KOPT-K1 (cell line): Measurements from ENCODE around the gene ZYG11B.
"Not testable (repeated sequence)": the region's sequence is repeated elsewhere in the genome, so short reads cannot be mapped to it uniquely, and the experiment has no call there.

Experiments
- H3K27ac ChIP-seq: fragments of 200-600 bp; sonication (generic); 2 replicates; pipeline ENCODE4 v1.5.1; 2016; ENCODE audit warnings: antibody characterized with exemption, mild to moderate bottlenecking, low read depth, low read length; ENCODE audit not compliant: poor library complexity, severe bottlenecking
- H3K36me3 ChIP-seq: fragments of 200-600 bp; sonication (generic); 2 replicates; pipeline ENCODE4 v1.5.1; 2017; ENCODE audit warnings: antibody characterized with exemption, mild to moderate bottlenecking, low read length, moderate library complexity; ENCODE audit not compliant: insufficient read depth
- H3K9me3 ChIP-seq: fragments of 200-600 bp; sonication (generic); 2 replicates; pipeline ENCODE4 v1.5.1; 2017; ENCODE audit warnings: antibody characterized with exemption, low read length, mild to moderate bottlenecking; ENCODE audit not compliant: insufficient read depth, poor library complexity, severe bottlenecking

Gene ZYG11B

GRCh38 chr1:52697795-52698674, 28.2 kb upstream of the ZYG11B start, which contains the start of gene COA7:
COA7 (minus strand) TSS chr1:52698347; CDS start chr1:52698326, 21 bp downstream.
- Histone ChIP-seq H3K9me3 (no peaks in the 10 kb centered on the region), H3K27ac (peak within 1 kb of the TSS; percentile 64), H3K36me3 (peaks cover 2% of the 10 kb centered on the region)

DNA sequence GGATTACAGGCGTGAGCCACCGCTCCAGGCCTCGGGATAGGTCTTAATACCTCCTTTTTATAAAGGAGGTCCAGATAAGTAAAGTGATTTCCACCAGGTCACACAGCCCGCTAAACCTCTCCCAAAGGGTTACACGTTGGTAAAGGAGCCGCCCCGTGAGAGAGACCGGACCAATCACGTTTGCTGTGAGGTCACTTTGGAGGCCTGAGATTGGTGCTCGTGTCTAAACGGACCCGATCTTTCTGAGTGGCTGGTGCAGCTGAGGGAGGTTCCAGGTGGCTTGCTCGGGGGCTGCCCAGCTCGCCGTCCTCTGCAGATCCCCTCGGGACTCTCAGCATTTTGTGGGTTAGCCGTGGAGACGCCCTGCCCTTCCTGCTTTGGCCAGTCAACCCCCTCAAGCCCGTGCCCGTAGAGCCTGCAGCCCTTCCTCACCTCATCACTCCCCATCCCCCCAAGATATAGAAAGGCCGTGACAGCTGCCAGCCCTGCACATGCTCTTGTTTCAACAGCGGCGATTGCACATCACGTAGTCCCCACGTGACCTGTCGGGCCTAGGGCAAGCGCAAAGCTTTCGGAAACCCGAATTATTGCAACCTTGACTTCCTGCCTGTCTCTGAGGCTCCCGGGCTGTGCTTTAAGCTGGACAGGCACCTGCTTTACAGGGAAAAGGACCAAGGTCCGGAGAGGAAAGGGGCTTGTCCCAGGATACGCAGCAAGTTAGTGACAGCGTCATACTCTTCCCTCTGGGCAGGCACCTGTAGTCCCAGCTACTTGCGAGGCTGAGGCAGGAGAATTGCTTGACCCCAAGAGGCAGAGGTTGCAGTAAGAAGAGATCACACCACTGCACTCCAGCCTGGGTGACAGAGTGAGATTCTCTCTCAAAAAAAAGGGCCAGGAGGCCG, 23.1 kb upstream of the ZYG11B start:
- H3K9me3 ChIP-seq = no peaks in the 10 kb centered on the region
- H3K27ac ChIP-seq = no peak overlapping the region
- H3K36me3 ChIP-seq = no peaks in the 10 kb centered on the region

DNA sequence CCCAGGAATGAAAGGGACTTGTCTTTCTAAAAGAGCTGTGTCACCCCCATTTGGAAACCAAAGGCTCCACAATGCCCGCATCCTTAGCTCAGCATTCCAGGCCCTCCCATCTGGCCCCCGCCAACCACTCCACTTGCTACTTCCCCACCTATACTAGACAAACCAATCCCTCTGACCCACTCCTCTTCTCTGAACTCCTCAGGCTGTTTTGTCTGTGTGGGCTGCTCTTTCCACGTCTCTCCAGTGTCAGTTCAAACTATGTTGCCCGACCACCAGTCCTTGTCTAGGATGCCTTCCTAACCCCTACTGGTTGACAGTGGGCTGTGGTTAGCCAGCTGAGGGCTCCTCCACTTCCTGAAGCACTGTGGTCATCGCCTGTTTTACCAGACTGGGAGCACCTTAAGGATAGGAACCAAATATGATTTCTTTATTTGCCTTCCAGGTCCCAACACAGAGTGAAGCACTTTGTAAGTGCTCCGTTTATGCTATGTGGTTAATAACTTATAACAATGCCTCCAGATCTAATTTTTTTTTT, 20.1 kb upstream of the ZYG11B start:
- H3K36me3 ChIP-seq = no peaks in the 10 kb centered on the region
- H3K27ac ChIP-seq = no peak overlapping the region
- H3K9me3 ChIP-seq = no peaks in the 10 kb centered on the region

GRCh38 chr1:52706941-52707926, 19.0 kb upstream of the ZYG11B start:
- no peak overlapping the region for H3K27ac ChIP-seq
- H3K36me3 ChIP-seq = no peaks in the 10 kb centered on the region
- no peaks in the 10 kb centered on the region for H3K9me3 ChIP-seq

DNA sequence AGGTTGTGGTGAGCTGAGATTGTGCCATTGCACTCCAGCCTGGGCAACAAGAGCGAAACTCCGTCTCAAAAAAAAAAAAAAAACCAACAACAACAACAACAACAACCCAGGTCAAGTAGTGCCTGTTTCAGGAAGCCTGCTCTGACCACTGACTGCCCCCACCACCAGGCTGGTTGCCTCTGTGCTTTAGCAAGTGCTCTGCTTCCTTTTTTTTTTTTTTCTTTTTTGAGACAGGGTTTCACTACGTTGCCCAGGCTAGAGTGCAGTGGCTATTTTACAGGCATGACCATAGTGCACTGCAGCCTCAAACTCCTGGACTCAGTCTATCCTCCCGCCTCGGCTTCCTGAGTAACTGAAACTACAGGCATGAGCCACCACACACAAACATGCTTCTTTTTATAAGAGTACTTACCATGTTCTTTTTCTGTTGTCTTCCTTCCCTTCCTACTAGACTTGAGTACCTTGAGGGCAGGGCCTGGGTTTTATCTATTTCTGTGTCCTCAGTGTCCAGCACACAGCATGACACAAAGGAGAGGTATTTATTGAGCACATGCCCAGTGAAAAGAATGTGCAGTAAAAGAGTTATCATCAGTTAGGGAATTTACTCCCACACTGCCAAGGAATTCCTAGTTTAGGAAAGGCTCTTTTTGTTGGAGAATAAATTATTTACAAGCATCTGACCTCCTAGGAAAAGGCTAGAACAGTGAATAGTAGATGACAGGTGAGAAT, 18.2 kb upstream of the ZYG11B start:
- H3K36me3 ChIP-seq = no peaks in the 10 kb centered on the region
- no peak overlapping the region for H3K27ac ChIP-seq
- no peaks in the 10 kb centered on the region for H3K9me3 ChIP-seq

DNA sequence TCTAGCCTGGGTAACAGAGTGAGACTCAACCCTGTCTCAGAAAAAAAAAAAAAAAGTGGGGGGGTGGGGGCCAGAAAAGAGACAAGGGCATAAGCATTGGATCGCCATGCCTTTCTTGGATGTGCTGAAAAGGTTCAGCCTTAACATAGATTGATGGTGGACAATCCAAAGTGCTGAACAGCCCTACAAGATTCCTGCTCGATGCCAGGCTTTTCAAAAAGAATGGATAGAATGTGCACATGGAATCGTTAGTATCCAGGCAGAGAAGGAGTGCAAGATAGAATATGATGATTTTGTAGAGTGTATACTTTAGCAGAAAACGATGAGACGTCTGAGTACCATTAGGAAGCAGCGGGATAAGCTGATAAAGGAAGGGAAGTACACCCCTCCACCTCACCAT, 17.2 kb upstream of the ZYG11B start:
- Histone ChIP-seq H3K9me3 (no peaks in the 10 kb centered on the region), H3K27ac (no peak overlapping the region), H3K36me3 (no peaks in the 10 kb centered on the region)

DNA sequence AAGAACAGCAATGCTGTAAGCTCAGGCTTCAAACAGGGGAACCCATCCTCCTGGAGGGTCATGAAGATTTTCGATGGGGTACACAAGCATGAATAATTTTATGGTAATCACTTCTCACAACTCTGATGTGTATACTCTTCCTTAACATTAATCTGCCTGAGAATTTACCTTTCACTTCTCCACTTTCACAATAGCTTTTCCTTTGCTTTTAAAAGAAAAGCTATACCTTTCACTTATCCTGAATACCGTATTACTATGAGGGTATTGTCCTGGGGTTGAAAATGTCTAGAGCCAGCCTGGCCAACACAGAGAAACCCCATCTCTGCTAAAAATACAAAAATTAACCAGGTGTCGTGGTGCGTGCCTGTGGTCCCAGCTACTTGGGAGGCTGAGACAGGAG, 12.7 kb upstream of the ZYG11B start:
- Histone ChIP-seq H3K36me3 (no peaks in the 10 kb centered on the region), H3K9me3 (no peaks in the 10 kb centered on the region)

GRCh38 chr1:52715296-52715695, 11.0 kb upstream of the ZYG11B start:
- not testable (repeated sequence) for H3K27ac ChIP-seq, H3K36me3 ChIP-seq, H3K9me3 ChIP-seq

More for the DNA sequence above, 12.7 kb upstream of the ZYG11B start:
- no peak overlapping the region for H3K27ac ChIP-seq

GRCh38 chr1:52723260-52723659, 3.0 kb upstream of the ZYG11B start:
- Histone ChIP-seq H3K9me3 (no peaks in the 10 kb centered on the region), H3K36me3 (no peaks in the 10 kb centered on the region), H3K27ac (no peak overlapping the region)

DNA sequence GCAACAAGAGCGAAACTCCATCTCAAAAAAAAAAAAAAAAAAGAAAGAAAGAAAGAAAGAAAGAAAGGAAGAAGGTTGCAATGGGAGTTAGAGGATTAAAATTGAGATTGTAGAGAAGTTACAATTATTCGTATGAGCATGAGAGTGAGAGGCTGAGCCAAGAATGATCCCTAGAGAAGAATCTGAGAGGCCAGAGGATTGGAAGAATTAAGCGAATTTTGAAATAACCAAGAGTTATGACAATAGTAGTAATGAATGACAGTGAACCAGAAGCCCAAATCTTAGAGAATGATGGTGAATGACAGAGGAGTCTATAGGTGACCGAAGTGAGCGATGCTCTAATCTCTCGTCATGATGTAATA, 369 bp upstream of the ZYG11B start:
- Histone ChIP-seq H3K27ac (no peak overlapping the region), H3K36me3 (no peaks in the 10 kb centered on the region), H3K9me3 (no peaks in the 10 kb centered on the region)

GRCh38 chr1:52727114-52727586, 897 bp downstream of the ZYG11B start:
- no peaks in the 10 kb centered on the region for H3K36me3 ChIP-seq
- no peaks in the 10 kb centered on the region for H3K9me3 ChIP-seq
- no peak overlapping the region for H3K27ac ChIP-seq

DNA sequence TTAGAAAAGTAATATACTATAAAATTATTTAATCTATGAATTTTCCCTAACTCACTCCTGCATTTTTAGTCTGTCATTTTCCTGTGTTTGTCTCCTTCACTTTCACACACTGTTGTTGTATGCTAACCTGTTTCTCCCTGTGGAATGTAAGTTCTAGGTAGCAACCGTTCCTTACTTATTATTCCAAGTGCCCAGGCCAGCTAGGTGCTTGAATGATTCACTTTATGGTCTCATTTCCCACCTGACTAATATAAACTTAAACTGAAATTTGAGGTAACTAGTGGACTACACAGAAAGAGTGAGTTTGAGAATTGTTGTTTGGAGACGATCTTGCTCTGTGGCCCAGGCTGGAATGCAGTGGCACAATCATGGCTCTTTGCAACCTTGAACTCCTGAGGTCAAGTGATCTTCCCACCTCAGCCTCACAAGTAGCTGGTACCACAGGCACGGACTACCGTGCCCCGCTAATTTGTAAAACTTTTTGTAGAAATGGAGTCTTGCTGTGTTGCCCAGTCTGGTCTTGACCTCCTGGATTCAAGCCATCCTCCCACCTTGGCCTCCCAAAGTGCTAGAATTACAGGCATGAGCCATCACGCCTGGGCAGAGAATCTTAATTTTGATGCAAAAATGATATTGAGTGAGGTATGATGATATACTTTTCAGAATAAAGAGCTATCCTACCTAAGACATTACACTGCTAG, 1.9 kb downstream of the ZYG11B start:
- no peaks in the 10 kb centered on the region for H3K9me3 ChIP-seq
- no peak overlapping the region for H3K27ac ChIP-seq

DNA sequence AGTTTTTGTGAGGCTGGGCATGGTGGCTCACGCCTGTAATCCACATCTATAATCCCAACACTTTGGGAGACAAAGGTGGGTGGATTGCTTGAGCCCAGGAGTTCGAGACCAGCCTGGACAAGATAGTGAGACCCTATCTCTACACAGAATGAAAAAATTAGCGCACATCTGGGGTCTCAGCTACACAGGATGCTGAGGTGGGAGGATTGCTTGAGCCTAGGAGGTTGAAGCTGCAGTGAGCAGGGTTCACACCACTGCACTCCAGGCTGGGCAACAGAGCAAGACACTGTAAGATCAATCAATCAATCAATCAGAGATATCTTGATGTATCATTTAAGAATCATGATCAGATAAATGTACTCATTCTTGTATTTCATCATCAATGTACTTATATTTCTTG, 7.1 kb downstream of the ZYG11B start:
- no peaks in the 10 kb centered on the region for H3K36me3 ChIP-seq
- no peak overlapping the region for H3K27ac ChIP-seq
- no peaks in the 10 kb centered on the region for H3K9me3 ChIP-seq

More for the DNA sequence above, 1.9 kb downstream of the ZYG11B start:
- no peaks in the 10 kb centered on the region for H3K36me3 ChIP-seq
